Measurements from ENCODE around the gene RPL5. TPM values are rescaled to one million over a fixed set of nuclear protein-coding genes. Genes with fewer than 3 reads are reported as not detected.

The RPL5 gene
- total and polyA plus RNA-seq, 2 of the 8 experiments (the other 6 are each of a cell fraction or from before 2014, with no cell fraction given), result 1,506 to 2,034 TPM

DNA sequence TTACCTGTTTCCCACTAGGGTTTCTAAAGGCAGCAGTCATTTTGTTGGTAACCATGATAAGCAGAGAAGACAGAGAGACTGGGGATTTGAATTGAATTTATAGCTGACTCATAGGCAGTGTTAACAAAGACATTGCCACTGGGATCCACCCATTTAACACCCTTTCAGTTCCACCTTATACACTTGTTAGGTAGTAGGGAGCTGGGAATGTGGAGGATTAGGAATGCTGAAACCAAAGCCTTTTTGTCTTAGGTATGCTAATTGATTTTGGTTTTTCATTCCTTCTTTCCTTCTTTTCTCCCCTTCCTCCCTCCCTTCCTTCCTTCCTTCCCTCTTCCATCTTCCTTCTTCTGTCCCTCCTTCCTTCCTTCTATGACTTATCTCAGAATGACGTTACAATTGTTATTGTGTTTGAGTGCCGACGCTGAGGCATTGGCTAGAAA lies 39.5 kb upstream of the RPL5 start (continued):
- TF ChIP-seq EP300 (IDR thresholded peaks at IDR 0.05; ENCODE audit: borderline replicate concordance in 1 of 2, low read depth in 2 of 2, low read length in 2 of 2), result no peak
- no peak for TF ChIP-seq KDM5A (IDR thresholded peaks at IDR 0.05; ENCODE audit: low read length)
- TF ChIP-seq TAF1 (IDR thresholded peaks at IDR 0.05; ENCODE audit: low read depth, low read length), result no peak
- no peak for TF ChIP-seq SP4 (IDR thresholded peaks at IDR 0.05; ENCODE audit: low read length)
- TF ChIP-seq CHD1 (IDR thresholded peaks at IDR 0.05; ENCODE audit: low read depth, low read length), result no peak
- no peak for TF ChIP-seq FOSL1 (IDR thresholded peaks at IDR 0.05; ENCODE audit: insufficient read depth, low read depth, low read length)
- TF ChIP-seq MAX (IDR thresholded peaks at IDR 0.05), result no peak
- no peak for TF ChIP-seq CHD7 (IDR thresholded peaks at IDR 0.05; ENCODE audit: insufficient replicate concordance, low read length)
- TF ChIP-seq SP1 (IDR thresholded peaks at IDR 0.05; ENCODE audit: low read depth, low read length), result peak; percentile 51; the same call in 1 of the 2 replicates
